Coronary artery (tissue), 2 donors: ENCODE results near the gene ALOX5.

ENCODE experiments used
- DNase-seq: peaks from one replicate; pipeline ENCODE4 v3.0.0-alpha.2; 2017; ENCODE audit warnings: low spot score
- H3K27ac ChIP-seq, 2 donors: fragments of 200-600 bp; sonication (generic); one replicate each; pipeline ENCODE4 v1.5.1; 2016 to 2019
- H3K4me3 ChIP-seq: fragments of 200-600 bp; sonication (generic); 2 replicates; pipeline ENCODE4 v1.5.1; 2016; ENCODE audit warnings: mild to moderate bottlenecking, moderate library complexity
- TF ChIP-seq, protein P1 (sequence below): fragments of 200-600 bp; sonication (generic); IDR thresholded peaks from one replicate; pipeline ENCODE4 v1.5.1; 2019; ENCODE audit warnings: antibody characterized with exemption

Gene ALOX5

DNA sequence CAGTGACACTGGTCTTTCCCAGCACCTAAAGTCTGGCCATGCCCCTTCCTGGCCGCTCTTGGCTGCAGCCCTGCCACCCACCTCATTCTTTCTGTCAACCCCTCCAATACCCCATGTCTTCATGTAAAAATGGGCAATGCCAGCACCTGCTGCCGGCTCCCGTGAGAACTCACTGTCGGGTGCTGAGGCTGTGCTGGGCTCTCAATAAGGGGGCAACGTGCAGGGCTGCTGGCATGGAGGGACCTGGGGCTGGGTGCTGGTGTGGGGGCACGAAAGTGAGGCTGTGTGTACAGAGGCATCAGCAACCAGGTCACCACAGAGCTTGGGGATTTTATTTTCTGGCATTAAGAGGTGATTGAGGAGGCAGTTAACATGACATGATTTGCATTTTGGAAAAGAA lies 65.3 kb downstream of the ALOX5 start:
- Histone ChIP-seq H3K27ac (no peak overlapping the region), H3K4me3 (no peak overlapping the region)
- TF ChIP-seq, protein P1, sequence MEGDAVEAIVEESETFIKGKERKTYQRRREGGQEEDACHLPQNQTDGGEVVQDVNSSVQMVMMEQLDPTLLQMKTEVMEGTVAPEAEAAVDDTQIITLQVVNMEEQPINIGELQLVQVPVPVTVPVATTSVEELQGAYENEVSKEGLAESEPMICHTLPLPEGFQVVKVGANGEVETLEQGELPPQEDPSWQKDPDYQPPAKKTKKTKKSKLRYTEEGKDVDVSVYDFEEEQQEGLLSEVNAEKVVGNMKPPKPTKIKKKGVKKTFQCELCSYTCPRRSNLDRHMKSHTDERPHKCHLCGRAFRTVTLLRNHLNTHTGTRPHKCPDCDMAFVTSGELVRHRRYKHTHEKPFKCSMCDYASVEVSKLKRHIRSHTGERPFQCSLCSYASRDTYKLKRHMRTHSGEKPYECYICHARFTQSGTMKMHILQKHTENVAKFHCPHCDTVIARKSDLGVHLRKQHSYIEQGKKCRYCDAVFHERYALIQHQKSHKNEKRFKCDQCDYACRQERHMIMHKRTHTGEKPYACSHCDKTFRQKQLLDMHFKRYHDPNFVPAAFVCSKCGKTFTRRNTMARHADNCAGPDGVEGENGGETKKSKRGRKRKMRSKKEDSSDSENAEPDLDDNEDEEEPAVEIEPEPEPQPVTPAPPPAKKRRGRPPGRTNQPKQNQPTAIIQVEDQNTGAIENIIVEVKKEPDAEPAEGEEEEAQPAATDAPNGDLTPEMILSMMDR = no peak
- no peak for DNase-seq

DNA sequence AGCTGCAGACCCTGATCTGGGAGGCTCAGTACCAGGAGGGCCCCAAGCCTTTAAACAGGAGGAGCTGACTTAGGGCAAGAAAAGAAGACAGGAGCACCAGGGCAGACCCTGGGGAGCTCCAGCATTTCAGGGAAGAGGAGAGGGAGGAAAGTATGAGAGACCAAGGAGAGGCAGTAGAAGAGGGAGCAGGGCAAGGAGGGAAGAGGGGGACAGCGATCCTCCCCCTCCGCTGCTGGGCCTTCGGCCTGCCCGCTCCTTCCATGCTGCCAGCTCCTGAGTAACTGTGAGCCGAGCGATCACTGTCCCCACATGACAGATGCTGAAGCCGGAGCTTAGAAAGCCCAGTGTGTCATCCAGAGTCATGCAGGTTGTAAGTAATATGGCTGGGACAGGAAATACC lies 65.9 kb downstream of the ALOX5 start:
- Histone ChIP-seq H3K27ac (no peak overlapping the region), H3K4me3 (no peak overlapping the region)
- TF ChIP-seq, protein P1 = no peak
- DNase-seq = no peak

DNA sequence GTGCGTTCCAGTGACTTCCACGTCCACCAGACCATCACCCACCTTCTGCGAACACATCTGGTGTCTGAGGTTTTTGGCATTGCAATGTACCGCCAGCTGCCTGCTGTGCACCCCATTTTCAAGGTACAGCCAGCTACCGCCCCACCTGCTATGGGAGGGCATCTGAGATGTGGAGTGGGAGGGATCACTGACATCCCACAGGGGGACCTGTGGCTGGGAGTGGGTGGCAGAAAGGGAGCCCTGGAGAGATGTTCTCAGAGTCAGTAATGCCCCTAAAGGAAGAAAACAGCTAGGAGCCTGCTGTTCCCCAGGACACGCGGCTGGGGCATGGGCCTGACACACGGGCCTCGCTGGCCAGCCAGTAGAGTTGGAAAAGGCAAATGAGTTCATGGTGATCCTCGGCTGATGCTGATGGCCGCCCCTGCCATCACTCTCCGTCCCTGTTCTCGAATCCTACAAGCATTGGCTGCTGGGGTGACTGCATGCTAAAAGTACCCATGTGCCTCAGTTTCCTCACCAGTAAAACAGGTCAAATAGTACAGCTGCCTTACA lies 66.6 kb downstream of the ALOX5 start:
- DNase-seq = no peak
- H3K4me3 ChIP-seq = no peak overlapping the region
- TF ChIP-seq, protein P1 = no peak
- no peak overlapping the region for H3K27ac ChIP-seq

DNA sequence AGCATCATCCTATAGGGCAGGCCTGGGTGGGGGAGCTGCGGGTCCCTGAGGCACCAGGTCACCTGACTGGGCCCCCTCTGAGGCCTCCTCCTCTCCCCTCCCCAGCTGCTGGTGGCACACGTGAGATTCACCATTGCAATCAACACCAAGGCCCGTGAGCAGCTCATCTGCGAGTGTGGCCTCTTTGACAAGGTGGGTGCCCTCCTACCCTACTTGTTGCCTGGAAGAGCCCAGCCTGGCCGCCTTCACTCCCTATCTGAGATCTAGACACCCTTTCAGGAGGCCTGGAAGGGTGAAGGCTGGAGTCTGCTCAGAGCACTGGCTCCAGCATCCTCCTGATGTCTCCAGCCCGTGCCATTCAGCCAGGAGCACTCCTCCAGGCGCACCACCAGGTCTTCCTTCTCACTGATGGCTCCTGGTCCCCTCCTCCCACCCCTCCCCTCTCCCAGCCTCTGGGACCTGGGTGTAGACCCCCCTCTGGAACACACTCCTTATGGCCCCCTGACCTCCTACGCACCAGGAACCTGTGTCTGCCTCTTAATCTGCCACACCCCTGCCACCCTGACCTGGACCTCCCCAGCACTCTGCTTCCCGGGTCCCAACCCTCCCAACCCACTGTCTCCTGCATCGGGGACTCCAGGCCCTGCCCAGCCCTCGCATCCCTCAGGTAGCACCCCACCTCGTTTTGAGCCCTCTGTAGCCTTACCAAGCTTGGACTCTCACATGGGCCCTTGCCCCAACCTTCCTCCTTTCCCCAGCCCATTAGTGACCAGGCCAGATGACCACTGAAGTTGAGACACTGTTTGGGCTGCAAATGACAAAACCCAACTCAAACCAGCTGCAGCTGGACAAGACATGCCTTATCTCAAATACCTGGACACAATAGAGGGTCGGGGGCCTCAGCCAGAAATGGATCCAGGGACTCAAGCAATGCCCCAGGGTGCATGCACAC lies 67.5 kb downstream of the ALOX5 start:
- H3K27ac ChIP-seq = no peak overlapping the region
- H3K4me3 ChIP-seq = no peak overlapping the region
- TF ChIP-seq, protein P1 = no peak
- no peak for DNase-seq

DNA sequence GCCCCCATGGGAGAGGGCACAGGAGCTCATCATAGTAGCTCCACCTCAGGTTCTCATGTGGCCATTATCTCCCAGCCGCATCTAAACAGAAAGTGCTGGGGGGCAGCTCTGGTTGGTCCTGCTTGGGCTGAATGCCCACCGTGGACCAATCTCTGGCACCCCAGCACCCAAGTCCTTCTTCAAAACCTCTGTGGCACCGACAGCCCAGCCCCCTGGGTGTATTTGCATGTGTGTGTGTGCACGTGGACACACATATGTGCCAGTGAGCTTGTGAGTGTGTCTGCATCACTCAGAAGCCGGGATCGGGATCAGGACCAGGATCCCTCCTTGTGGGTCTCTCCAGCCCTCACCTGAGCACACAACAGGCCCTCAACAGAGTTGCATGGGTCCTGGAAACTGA lies 68.2 kb downstream of the ALOX5 start:
- TF ChIP-seq, protein P1 = no peak
- Histone ChIP-seq H3K4me3 (no peak overlapping the region), H3K27ac (no peak overlapping the region)
- DNase-seq = no peak

DNA sequence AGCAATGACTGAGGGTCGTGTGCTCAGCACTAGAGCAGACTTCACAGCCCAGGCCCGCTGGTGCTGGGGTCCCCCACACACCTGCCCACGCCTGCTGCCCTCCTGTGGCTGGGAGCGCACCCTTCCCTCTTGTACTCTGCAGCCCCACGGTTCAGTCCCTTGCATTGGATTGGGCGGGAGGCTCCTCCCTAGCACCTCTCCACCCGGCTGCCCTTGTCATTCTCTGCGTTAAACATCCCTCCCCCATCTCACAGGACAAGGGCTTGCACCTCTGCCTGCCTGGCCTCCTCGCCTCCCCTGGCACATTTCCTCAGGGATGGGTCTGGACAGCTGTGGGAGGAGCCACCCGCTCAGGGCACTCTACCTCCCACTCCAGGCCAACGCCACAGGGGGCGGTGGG lies 68.6 kb downstream of the ALOX5 start:
- no peak overlapping the region for H3K27ac ChIP-seq
- TF ChIP-seq, protein P1 = no peak
- no peak for DNase-seq
- H3K4me3 ChIP-seq = no peak overlapping the region
